ENCODE measurements around the gene PLPP7. TPM values are rescaled to one million over a fixed set of nuclear protein-coding genes. Genes with fewer than 3 reads are reported as not detected.
"Not testable (repeated sequence)": the region's sequence is repeated elsewhere in the genome, so short reads cannot be mapped to it uniquely, and the experiment has no call there.

Gene PLPP7
- total RNA-seq, 1 donor from 2014 or later: 5.4 TPM

DNA sequence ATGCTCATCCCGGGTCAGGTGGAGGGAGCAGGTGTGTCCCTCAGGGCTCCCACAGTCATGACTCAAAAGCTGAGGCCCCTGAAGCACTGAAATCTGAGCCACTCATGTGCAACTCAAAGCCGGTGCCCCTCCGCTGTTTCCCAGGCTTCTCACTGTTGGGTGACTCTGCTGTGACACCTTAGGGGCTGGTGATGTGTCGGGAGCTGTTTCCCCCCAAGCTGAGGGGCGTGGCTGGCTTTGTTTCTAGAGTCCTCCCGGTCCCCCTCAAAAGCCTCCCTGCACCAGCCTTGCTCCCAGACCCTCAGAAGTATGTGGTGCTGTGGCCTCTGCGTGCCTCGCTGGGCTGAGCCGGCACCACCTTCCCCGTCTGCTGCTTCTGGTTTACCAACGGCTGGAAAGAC is 39.7 kb downstream of the PLPP7 start:
- H3K27me3 Mint-ChIP-seq (ENCODE audit: insufficient read depth, low read depth): peaks cover 13% of the 10 kb centered on the region
- Histone ChIP-seq H2AFZ (replicated peaks) (peak overlapping the region; percentile 20), H3F3A (ENCODE audit: low read depth) (peaks cover 29% of the 10 kb centered on the region), H4K20me1 (ENCODE audit: low read depth) (no peaks in the 10 kb centered on the region), H3K4me1 (peaks cover 24% of the 10 kb centered on the region), H3K4me3 (no peak overlapping the region), H3K4me2 (no peak overlapping the region), H3K27me3 (no peaks in the 10 kb centered on the region), H3K9ac (no peak overlapping the region), H3K27ac (no peak overlapping the region), H3K36me3 (no peaks in the 10 kb centered on the region), H3K79me2 (ENCODE audit: low read depth) (no peaks in the 10 kb centered on the region), H3K9me3 (ENCODE audit: low read depth) (no peaks in the 10 kb centered on the region)
- peak overlapping the region; percentile 5 for H3K4me3 Mint-ChIP-seq
- peaks cover 23% of the 10 kb centered on the region for H3K4me1 Mint-ChIP-seq
- no peak for TF ChIP-seq EZH2phosphoT487 (IDR thresholded peaks at IDR 0.05)
- TF ChIP-seq, protein P1, sequence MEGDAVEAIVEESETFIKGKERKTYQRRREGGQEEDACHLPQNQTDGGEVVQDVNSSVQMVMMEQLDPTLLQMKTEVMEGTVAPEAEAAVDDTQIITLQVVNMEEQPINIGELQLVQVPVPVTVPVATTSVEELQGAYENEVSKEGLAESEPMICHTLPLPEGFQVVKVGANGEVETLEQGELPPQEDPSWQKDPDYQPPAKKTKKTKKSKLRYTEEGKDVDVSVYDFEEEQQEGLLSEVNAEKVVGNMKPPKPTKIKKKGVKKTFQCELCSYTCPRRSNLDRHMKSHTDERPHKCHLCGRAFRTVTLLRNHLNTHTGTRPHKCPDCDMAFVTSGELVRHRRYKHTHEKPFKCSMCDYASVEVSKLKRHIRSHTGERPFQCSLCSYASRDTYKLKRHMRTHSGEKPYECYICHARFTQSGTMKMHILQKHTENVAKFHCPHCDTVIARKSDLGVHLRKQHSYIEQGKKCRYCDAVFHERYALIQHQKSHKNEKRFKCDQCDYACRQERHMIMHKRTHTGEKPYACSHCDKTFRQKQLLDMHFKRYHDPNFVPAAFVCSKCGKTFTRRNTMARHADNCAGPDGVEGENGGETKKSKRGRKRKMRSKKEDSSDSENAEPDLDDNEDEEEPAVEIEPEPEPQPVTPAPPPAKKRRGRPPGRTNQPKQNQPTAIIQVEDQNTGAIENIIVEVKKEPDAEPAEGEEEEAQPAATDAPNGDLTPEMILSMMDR (IDR thresholded peaks at IDR 0.05): no peak
- TF ChIP-seq EZH2 (IDR thresholded peaks at IDR 0.05): no peak
- no peak for DNase-seq (ENCODE audit: low spot score)
- H3K9me3 Mint-ChIP-seq: no peaks in the 10 kb centered on the region
- no peaks in the 10 kb centered on the region for H3K36me3 Mint-ChIP-seq
- no peak overlapping the region for H3K27ac Mint-ChIP-seq

DNA sequence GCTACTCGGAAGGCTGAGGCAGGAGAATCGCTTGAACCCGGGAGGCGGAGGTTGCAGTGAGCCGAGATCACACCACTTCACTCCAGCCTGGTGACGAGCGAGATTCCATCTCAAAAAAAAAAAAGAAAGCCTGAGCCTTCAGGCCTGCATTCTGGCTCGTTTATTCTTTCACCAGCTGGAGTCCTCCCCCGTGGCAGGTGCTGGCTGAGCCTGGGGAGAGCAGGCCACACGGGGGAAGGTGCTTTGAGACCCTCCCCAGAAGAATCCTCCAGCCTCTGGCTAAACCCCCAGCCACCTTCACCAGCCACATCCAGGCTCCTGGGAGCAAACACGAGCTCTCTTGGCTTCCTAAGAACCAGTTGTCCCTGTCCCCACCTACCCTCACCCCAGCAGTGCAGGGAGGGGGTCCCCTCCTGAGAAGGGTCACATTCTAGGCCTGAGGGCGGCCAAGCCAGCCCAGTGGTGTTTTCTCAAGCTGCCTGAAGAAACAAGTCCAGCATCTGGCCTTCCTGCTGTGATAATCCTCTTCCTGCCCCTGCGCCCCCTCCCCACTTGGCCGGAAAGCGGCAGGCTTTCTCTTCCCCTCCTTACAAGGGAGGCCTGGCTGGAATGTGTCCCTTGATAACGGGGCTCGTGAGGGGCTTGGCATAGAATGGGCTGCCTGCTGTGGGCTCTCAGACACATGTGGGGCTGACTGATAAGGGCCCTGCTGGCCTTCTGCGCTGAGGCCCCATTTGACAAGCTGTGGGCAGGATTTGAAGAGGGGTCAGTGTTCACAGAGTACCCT is 41.5 kb downstream of the PLPP7 start:
- Mint-ChIP-seq H3K4me1 (peaks cover 31% of the 10 kb centered on the region), H3K27me3 (ENCODE audit: insufficient read depth, low read depth) (peaks cover 13% of the 10 kb centered on the region), H3K27ac (peak overlapping the region; percentile 69), H3K4me3 (no peak overlapping the region), H3K9me3 (no peaks in the 10 kb centered on the region), H3K36me3 (no peaks in the 10 kb centered on the region)
- TF ChIP-seq, protein P1 (IDR thresholded peaks at IDR 0.05): peak; percentile 13
- TF ChIP-seq EZH2phosphoT487 (IDR thresholded peaks at IDR 0.05): no peak
- H3F3A ChIP-seq (ENCODE audit: low read depth): peaks cover 32% of the 10 kb centered on the region
- H3K9ac ChIP-seq: no peak overlapping the region
- H3K4me1 ChIP-seq: peaks cover 31% of the 10 kb centered on the region
- peak; percentile 92 for DNase-seq (ENCODE audit: low spot score)
- H3K36me3 ChIP-seq: no peaks in the 10 kb centered on the region
- no peaks in the 10 kb centered on the region for H3K27me3 ChIP-seq
- no peaks in the 10 kb centered on the region for H3K9me3 ChIP-seq (ENCODE audit: low read depth)
- H3K27ac ChIP-seq: peak overlapping the region; percentile 88
- no peak overlapping the region for H3K4me3 ChIP-seq
- H3K79me2 ChIP-seq (ENCODE audit: low read depth): no peaks in the 10 kb centered on the region
- peak overlapping the region; percentile 63 for H3K4me2 ChIP-seq
- H2AFZ ChIP-seq (replicated peaks): peak overlapping the region; percentile 15
- H4K20me1 ChIP-seq (ENCODE audit: low read depth): no peaks in the 10 kb centered on the region

DNA sequence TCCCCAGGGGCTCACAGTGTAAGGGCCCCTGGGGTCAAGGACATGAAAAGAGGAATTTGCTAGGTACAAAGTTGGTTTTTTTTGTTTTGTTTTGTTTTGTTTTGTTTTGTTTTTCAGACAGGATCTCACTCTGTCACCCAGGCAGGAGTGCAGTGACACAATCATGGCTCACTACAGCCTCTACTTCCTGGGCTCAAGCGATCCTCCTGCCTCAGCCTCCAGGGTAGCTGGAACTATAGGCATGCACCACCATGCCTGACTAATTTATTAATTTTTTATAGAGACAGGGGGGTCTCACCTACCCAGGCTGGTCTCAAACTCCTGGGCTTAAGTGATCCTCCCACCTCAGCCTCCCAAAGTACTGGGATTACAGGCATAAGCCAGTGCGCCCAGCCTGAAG is 42.5 kb downstream of the PLPP7 start:
- not testable (repeated sequence) for H3K9me3 ChIP-seq (ENCODE audit: low read depth); H3K4me3 ChIP-seq; H3K4me2 ChIP-seq; H3K36me3 Mint-ChIP-seq; H3K4me3 Mint-ChIP-seq; H3K27ac Mint-ChIP-seq; DNase-seq (ENCODE audit: low spot score); H3K27me3 ChIP-seq; H3K36me3 ChIP-seq; H3K79me2 ChIP-seq (ENCODE audit: low read depth); H3K9me3 Mint-ChIP-seq; H4K20me1 ChIP-seq (ENCODE audit: low read depth); H2AFZ ChIP-seq (replicated peaks); H3K9ac ChIP-seq
- Histone ChIP-seq H3K4me1 (peaks cover 31% of the 10 kb centered on the region), H3F3A (ENCODE audit: low read depth) (peaks cover 32% of the 10 kb centered on the region), H3K27ac (peak overlapping the region; percentile 88)
- Mint-ChIP-seq H3K4me1 (peaks cover 39% of the 10 kb centered on the region), H3K27me3 (ENCODE audit: insufficient read depth, low read depth) (peaks cover 18% of the 10 kb centered on the region)

Data from neural progenitor cell (in vitro differentiated cells).